ENCODE data around the gene PRR36. TPM values are rescaled to one million over a fixed set of nuclear protein-coding genes. Genes with fewer than 3 reads are reported as not detected.

PRR36 gene
- total RNA-seq, 1 donor from 2014 or later, result 0.07 TPM

- Histone ChIP-seq H3K36me3 (no peaks in the 10 kb centered on the region), H3K4me1 (no peaks in the 10 kb centered on the region), H4K20me1 (ENCODE audit: low read depth) (peaks cover 5% of the 10 kb centered on the region), H3K79me2 (ENCODE audit: low read depth) (no peaks in the 10 kb centered on the region), H3K4me3 (no peak overlapping the region), H2AFZ (replicated peaks) (no peak overlapping the region), H3K4me2 (peak overlapping the region; percentile 2), H3K27me3 (peaks cover 21% of the 10 kb centered on the region), H3K9ac (no peak overlapping the region), H3K27ac (no peak overlapping the region), H3F3A (ENCODE audit: low read depth) (no peaks in the 10 kb centered on the region), H3K9me3 (ENCODE audit: low read depth) (no peaks in the 10 kb centered on the region)
- H3K9me3 Mint-ChIP-seq, result no peaks in the 10 kb centered on the region
- H3K4me3 Mint-ChIP-seq, result peak overlapping the region; percentile 87
- no peak for DNase-seq (ENCODE audit: low spot score)
- H3K27me3 Mint-ChIP-seq (ENCODE audit: insufficient read depth, low read depth), result peaks cover 10% of the 10 kb centered on the region
- H3K27ac Mint-ChIP-seq, result no peak overlapping the region
- no peak for TF ChIP-seq EZH2 (IDR thresholded peaks at IDR 0.05)
- TF ChIP-seq CTCF (IDR thresholded peaks at IDR 0.05), result no peak
- no peak for TF ChIP-seq EZH2phosphoT487 (IDR thresholded peaks at IDR 0.05)
- H3K36me3 Mint-ChIP-seq, result no peaks in the 10 kb centered on the region
- peaks cover 18% of the 10 kb centered on the region for H3K4me1 Mint-ChIP-seq
Observed at GRCh38 chr19:7832009-7832408, 42.2 kb downstream of the PRR36 start.

DNA sequence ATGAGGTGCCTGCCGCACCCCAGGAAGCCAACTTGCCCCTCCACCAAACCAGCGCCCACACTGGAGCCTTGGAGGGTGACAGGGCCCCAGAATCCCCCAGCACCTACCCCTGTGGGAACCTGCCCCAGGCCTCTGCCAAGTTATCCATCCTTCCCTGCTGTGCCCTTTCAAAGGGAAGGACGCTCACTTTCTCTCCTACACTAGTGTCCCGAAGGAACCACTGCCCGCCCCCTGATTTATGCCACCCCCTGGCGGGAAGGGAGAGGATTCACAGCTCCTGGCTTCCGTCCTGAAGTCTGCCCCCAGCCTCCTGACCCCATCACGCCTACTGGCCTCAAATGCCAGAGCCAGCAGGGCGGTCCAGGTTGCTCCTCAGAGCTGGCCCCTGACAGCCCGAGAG is 42.7 kb downstream of the PRR36 start:
- H3K27ac ChIP-seq, result no peak overlapping the region
- H3K9me3 ChIP-seq (ENCODE audit: low read depth), result no peaks in the 10 kb centered on the region
- no peaks in the 10 kb centered on the region for H3K36me3 ChIP-seq
- H3K27me3 ChIP-seq, result peaks cover 27% of the 10 kb centered on the region
- Mint-ChIP-seq H3K36me3 (no peaks in the 10 kb centered on the region), H3K27ac (no peak overlapping the region), H3K9me3 (no peaks in the 10 kb centered on the region), H3K4me1 (peaks cover 18% of the 10 kb centered on the region), H3K27me3 (ENCODE audit: insufficient read depth, low read depth) (peaks cover 11% of the 10 kb centered on the region), H3K4me3 (peak overlapping the region; percentile 87)
- no peak overlapping the region for H2AFZ ChIP-seq (replicated peaks)
- H4K20me1 ChIP-seq (ENCODE audit: low read depth), result peaks cover 5% of the 10 kb centered on the region
- no peaks in the 10 kb centered on the region for H3F3A ChIP-seq (ENCODE audit: low read depth)
- no peaks in the 10 kb centered on the region for H3K4me1 ChIP-seq
- peak; percentile 79 for DNase-seq (ENCODE audit: low spot score)
- H3K4me3 ChIP-seq, result no peak overlapping the region
- no peak overlapping the region for H3K9ac ChIP-seq
- H3K79me2 ChIP-seq (ENCODE audit: low read depth), result no peaks in the 10 kb centered on the region
- TF ChIP-seq CTCF (IDR thresholded peaks at IDR 0.05) (peak; percentile 50), EZH2phosphoT487 (IDR thresholded peaks at IDR 0.05) (no peak)
- peak overlapping the region; percentile 2 for H3K4me2 ChIP-seq

- Histone ChIP-seq H3K4me3 (peak overlapping the region; percentile 81), H3K27ac (no peak overlapping the region), H3K9ac (no peak overlapping the region)
Observed at GRCh38 chr19:7830823-7831222, 43.4 kb downstream of the PRR36 start.

More at GRCh38 chr19:7830823-7831222, 43.4 kb downstream of the PRR36 start:
- Histone ChIP-seq H3K36me3 (no peaks in the 10 kb centered on the region), H3K9me3 (ENCODE audit: low read depth) (no peaks in the 10 kb centered on the region), H4K20me1 (ENCODE audit: low read depth) (peaks cover 5% of the 10 kb centered on the region), H3K4me1 (no peaks in the 10 kb centered on the region), H2AFZ (replicated peaks) (no peak overlapping the region), H3K27me3 (peaks cover 33% of the 10 kb centered on the region), H3K79me2 (ENCODE audit: low read depth) (no peaks in the 10 kb centered on the region), H3K4me2 (peak overlapping the region; percentile 97), H3F3A (ENCODE audit: low read depth) (no peaks in the 10 kb centered on the region)
- no peaks in the 10 kb centered on the region for H3K9me3 Mint-ChIP-seq
- DNase-seq (ENCODE audit: low spot score), result no peak
- TF ChIP-seq CTCF (IDR thresholded peaks at IDR 0.05), result no peak
- TF ChIP-seq EZH2 (IDR thresholded peaks at IDR 0.05), result no peak
- TF ChIP-seq EZH2phosphoT487 (IDR thresholded peaks at IDR 0.05), result no peak
- H3K4me3 Mint-ChIP-seq, result peak overlapping the region; percentile 87
- H3K36me3 Mint-ChIP-seq, result no peaks in the 10 kb centered on the region
- H3K27me3 Mint-ChIP-seq (ENCODE audit: insufficient read depth, low read depth), result peaks cover 13% of the 10 kb centered on the region
- H3K4me1 Mint-ChIP-seq, result peaks cover 18% of the 10 kb centered on the region
- no peak overlapping the region for H3K27ac Mint-ChIP-seq

Measured in neural progenitor cell (in vitro differentiated cells).